ENCODE data around the gene RAMP2.

DNA sequence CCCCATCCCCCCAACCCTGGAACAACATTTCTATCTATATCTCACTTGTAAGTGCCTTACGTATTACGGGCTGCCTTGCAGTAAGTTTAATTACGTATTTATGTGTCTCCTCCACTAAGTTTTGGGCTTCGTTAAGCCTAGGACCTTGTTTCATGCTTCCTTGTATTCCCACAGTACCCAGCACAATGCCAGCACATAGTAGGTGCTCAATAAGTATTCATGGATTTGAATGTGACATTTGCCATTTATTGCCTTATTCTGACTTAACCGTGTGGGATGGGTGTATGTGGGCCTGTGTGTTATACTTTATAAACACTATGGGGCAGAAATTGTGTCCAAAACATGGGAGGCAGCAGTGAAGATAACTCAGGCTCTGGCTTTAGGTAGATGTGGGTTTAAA lies 31.5 kb downstream of the RAMP2 start:
- TF ChIP-seq, protein P1, sequence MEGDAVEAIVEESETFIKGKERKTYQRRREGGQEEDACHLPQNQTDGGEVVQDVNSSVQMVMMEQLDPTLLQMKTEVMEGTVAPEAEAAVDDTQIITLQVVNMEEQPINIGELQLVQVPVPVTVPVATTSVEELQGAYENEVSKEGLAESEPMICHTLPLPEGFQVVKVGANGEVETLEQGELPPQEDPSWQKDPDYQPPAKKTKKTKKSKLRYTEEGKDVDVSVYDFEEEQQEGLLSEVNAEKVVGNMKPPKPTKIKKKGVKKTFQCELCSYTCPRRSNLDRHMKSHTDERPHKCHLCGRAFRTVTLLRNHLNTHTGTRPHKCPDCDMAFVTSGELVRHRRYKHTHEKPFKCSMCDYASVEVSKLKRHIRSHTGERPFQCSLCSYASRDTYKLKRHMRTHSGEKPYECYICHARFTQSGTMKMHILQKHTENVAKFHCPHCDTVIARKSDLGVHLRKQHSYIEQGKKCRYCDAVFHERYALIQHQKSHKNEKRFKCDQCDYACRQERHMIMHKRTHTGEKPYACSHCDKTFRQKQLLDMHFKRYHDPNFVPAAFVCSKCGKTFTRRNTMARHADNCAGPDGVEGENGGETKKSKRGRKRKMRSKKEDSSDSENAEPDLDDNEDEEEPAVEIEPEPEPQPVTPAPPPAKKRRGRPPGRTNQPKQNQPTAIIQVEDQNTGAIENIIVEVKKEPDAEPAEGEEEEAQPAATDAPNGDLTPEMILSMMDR (IDR thresholded peaks at IDR 0.05; ENCODE audit: insufficient read depth, low read length, poor library complexity, severe bottlenecking) = no peak
- no peak for TF ChIP-seq EZH2phosphoT487 (conservative IDR thresholded peaks at IDR 0.05; ENCODE audit: low read length)

All from SU-DHL-6 (cell line).